GM18508 (cell line): ENCODE measurements around the gene QRICH1.

Source experiments
- ATAC-seq: cut with Tn5 transposase; IDR thresholded peaks from one replicate; pipeline ENCODE4 v1.9.1; 2021; ENCODE audit warnings: moderate number of reproducible peaks; ENCODE audit not compliant: insufficient read depth, unreplicated experiment

The QRICH1 gene

GRCh38 chr3:48982016-48982415, 111.9 kb downstream of the QRICH1 start:
- ATAC-seq = no peak

GRCh38 chr3:48980295-48980694, 113.6 kb downstream of the QRICH1 start:
- ATAC-seq = no peak
